GM23338 (cell line): ENCODE results near the gene PNMA5. TPM values are rescaled to one million over a fixed set of nuclear protein-coding genes. Genes with fewer than 3 reads are reported as not detected.
A peak's percentile ranks its signal among the peaks of the same experiment; 100 is the strongest.

Source experiments
- ATAC-seq: fragments of 200-7000 bp; cut with Tn5 transposase; 3 replicates; pipeline ENCODE4 v1.9.1; 2020
- DNase-seq: peaks from one replicate; pipeline ENCODE4 v3.0.0-alpha.2; 2015; ENCODE audit warnings: low spot score
- H2AFZ ChIP-seq: fragments of 200-600 bp; sonication (generic); 2 replicates; pipeline ENCODE4 v1.8.0; 2016; ENCODE audit warnings: antibody characterized with exemption, mild to moderate bottlenecking, moderate library complexity
- H3F3A ChIP-seq: fragments of 200-600 bp; sonication (generic); replicated peaks from 2 replicates; pipeline ENCODE4 v1.8.0; 2017; ENCODE audit warnings: antibody characterized with exemption, mixed run types, low read depth
- H3K27ac ChIP-seq: fragments of 200-600 bp; sonication (generic); 2 replicates; pipeline ENCODE4 v1.6.1; 2016; ENCODE audit warnings: low read depth
- H3K27me3 ChIP-seq: fragments of 200-600 bp; sonication (generic); 2 replicates; pipeline ENCODE4 v1.8.0; 2016; ENCODE audit warnings: mild to moderate bottlenecking, mixed run types, moderate library complexity; ENCODE audit not compliant: insufficient read depth
- H3K36me3 ChIP-seq: fragments of 200-600 bp; sonication (generic); 2 replicates; pipeline ENCODE4 v1.8.0; 2016; ENCODE audit warnings: mild to moderate bottlenecking; ENCODE audit not compliant: insufficient read depth
- H3K4me1 ChIP-seq: fragments of 200-600 bp; sonication (generic); 2 replicates; pipeline ENCODE4 v1.8.0; 2016; ENCODE audit warnings: mild to moderate bottlenecking, moderate library complexity; ENCODE audit not compliant: insufficient read depth
- H3K4me2 ChIP-seq: fragments of 200-600 bp; sonication (generic); 2 replicates; pipeline ENCODE4 v1.7.1; 2017; ENCODE audit warnings: mixed run types
- H3K4me3 ChIP-seq: fragments of 200-600 bp; sonication (generic); 2 replicates; pipeline ENCODE4 v1.6.1; 2016; ENCODE audit warnings: mixed run types
- H3K79me2 ChIP-seq: fragments of 200-600 bp; sonication (generic); replicated peaks from 2 replicates; pipeline ENCODE4 v1.8.0; 2017; ENCODE audit warnings: mild to moderate bottlenecking; ENCODE audit not compliant: insufficient read depth
- H3K9me2 ChIP-seq: fragments of 200-600 bp; sonication (generic); 2 replicates; pipeline ENCODE4 v1.8.0; 2017; ENCODE audit not compliant: insufficient read depth
- H4K20me1 ChIP-seq: fragments of 200-600 bp; sonication (generic); replicated peaks from 2 replicates; pipeline ENCODE4 v1.8.0; 2017; ENCODE audit warnings: mild to moderate bottlenecking; ENCODE audit not compliant: insufficient read depth
- H3K27ac Mint-ChIP-seq: 2 replicates; pipeline ENCODE4 v1.8.0; 2020; ENCODE audit warnings: inconsistent platforms, mild to moderate bottlenecking, moderate library complexity, mixed read lengths
- H3K27me3 Mint-ChIP-seq: 3 replicates; pipeline ENCODE4 v1.8.0; 2022; ENCODE audit warnings: low read depth, mild to moderate bottlenecking, moderate library complexity, mixed read lengths, inconsistent platforms; ENCODE audit not compliant: insufficient read depth, poor library complexity
- H3K36me3 Mint-ChIP-seq: 3 replicates; pipeline ENCODE4 v1.8.0; 2021; ENCODE audit warnings: low read depth, mild to moderate bottlenecking, inconsistent platforms, moderate library complexity, mixed read lengths
- H3K4me1 Mint-ChIP-seq: 3 replicates; pipeline ENCODE4 v1.8.0; 2020; ENCODE audit warnings: mild to moderate bottlenecking, inconsistent platforms, mixed read lengths
- H3K4me3 Mint-ChIP-seq: 3 replicates; pipeline ENCODE4 v1.8.0; 2021; ENCODE audit warnings: moderate library complexity, mild to moderate bottlenecking, inconsistent platforms, mixed read lengths
- H3K9me3 Mint-ChIP-seq: 3 replicates; pipeline ENCODE4 v1.8.0; 2020; ENCODE audit warnings: moderate library complexity, mild to moderate bottlenecking, inconsistent platforms, mixed read lengths
- CREB1 ChIP-seq: fragments of 250-450 bp; sonication (Bioruptor Pico); IDR thresholded peaks from 2 replicates; pipeline ENCODE4 v1.5.0; 2020; ENCODE audit warnings: low read depth, mild to moderate bottlenecking, moderate library complexity
- CTCF ChIP-seq, 2 experiments: fragments of 200-600 bp in 1 of 2; sonication (generic) in 1 of 2; conservative IDR thresholded peaks; 2 replicates each; pipeline versions ENCODE4 v1.5.1 to v1.6.1; 2016 to 2017; ENCODE audit warnings: antibody characterized with exemption in 2 of 2, low read depth in 2 of 2, mild to moderate bottlenecking in 2 of 2, moderate library complexity in 1 of 2
- EZH2 ChIP-seq: fragments of 200-600 bp; sonication (generic); IDR thresholded peaks from one replicate; pipeline ENCODE4 v1.8.0; 2017; ENCODE audit warnings: antibody characterized with exemption, mild to moderate bottlenecking, low read depth; ENCODE audit not compliant: unreplicated experiment
- EZH2phosphoT487 ChIP-seq: fragments of 200-600 bp; sonication (generic); IDR thresholded peaks from one replicate; pipeline ENCODE4 v1.8.1; 2018; ENCODE audit warnings: antibody characterized with exemption; ENCODE audit not compliant: unreplicated experiment
- JUNB ChIP-seq: IDR thresholded peaks from one replicate; pipeline ENCODE4 v1.6.1; 2016; ENCODE audit warnings: antibody characterized with exemption; ENCODE audit not compliant: unreplicated experiment
- NANOG ChIP-seq: IDR thresholded peaks from 2 replicates; pipeline ENCODE4 v1.6.1; 2016; ENCODE audit warnings: antibody characterized with exemption, borderline replicate concordance
- POLR2AphosphoS5 ChIP-seq: IDR thresholded peaks from 2 replicates; pipeline ENCODE4 v1.6.1; 2016; ENCODE audit warnings: antibody characterized with exemption, low read depth
- STAT1 ChIP-seq: IDR thresholded peaks from one replicate; pipeline ENCODE4 v1.6.1; 2016; ENCODE audit warnings: antibody characterized with exemption; ENCODE audit not compliant: unreplicated experiment
- ZNF114 ChIP-seq: fragments of 250-450 bp; sonication (Bioruptor Pico); IDR thresholded peaks from 2 replicates; pipeline ENCODE4 v1.5.0; 2020; ENCODE audit warnings: mild to moderate bottlenecking, moderate library complexity
- ZNF331 ChIP-seq: fragments of 250-450 bp; sonication (Bioruptor Pico); IDR thresholded peaks from 2 replicates; pipeline ENCODE4 v1.5.0; 2020; ENCODE audit warnings: low read depth, mild to moderate bottlenecking, moderate library complexity
- long read RNA-seq: library from polyadenylated mRNA; unstranded; transcript quantifications from one replicate; pipeline ENCODE4 v2.0.0, GENCODE V29; 2020; ENCODE audit not compliant: unreplicated experiment
- polyA plus RNA-seq: library from polyadenylated mRNA; unstranded; fragments of >200 nt; fragmentation: Nextera tagmentation; extraction: Ambion mirVana; gene quantifications from 2 replicates; pipeline ENCODE4 v1.2.1, GENCODE V29; 2016
- total RNA-seq: library from RNA; depleted of rRNA; stranded (reverse); fragments of >200 nt; shearing (Covaris generic); gene quantifications from 2 replicates; pipeline ENCODE4 v1.2.3, GENCODE V29; 2014; rRNA removed
- TF ChIP-seq, protein P1 (sequence below): IDR thresholded peaks from one replicate; pipeline ENCODE4 v1.6.1; 2018; ENCODE audit warnings: antibody characterized with exemption; ENCODE audit not compliant: unreplicated experiment
- TF ChIP-seq, protein P2 (sequence below): IDR thresholded peaks from 2 replicates; pipeline ENCODE4 v1.6.1; 2016; ENCODE audit warnings: antibody characterized with exemption
- TF ChIP-seq, protein P3 (sequence below): fragments of 250-450 bp; sonication (Bioruptor Pico); IDR thresholded peaks from 2 replicates; pipeline ENCODE4 v1.5.0; 2020; ENCODE audit warnings: mild to moderate bottlenecking, moderate library complexity

PNMA5 gene
- 0.49 and 0.62 TPM in 2 replicates for total RNA-seq
- polyA plus RNA-seq: 0.10 and 0.24 TPM in 2 replicates
- long read RNA-seq: 0 reads

DNA sequence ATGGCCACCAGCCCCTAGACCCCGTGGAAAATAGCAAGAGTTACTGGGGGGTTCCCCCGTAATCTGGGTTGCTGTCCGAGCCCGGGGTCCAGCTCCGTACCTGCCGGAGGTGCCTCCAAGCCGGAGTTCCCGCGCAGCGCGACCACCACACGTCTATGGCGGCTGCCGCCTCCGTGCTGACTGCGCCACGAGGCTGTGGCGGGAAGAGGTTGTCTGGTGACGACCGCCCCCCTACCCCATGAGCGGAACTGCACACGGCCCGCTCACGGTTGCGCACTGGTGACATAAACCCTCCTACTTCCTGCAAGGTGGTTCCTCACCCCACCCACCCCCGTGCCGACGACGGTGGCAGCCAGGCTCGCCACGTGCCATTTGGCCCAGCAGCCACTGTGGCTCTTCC is at the start of gene PNMA5:
TSS of gene PNMA5 (minus strand) at position 184 of the 400 bp plus-strand sequence. CDS start 2,518 bp downstream, outside the sequence.
- TF ChIP-seq EZH2phosphoT487 (no peak), NANOG (no peak), ZNF114 (no peak), POLR2AphosphoS5 (no peak), EZH2 (no peak), STAT1 (no peak), ZNF331 (CRISPR knock-in tag) (no peak), CTCF (conservative IDR thresholded peaks at IDR 0.05; ENCODE audit: low read depth in 2 of 2) (no peak), JUNB (no peak), CREB1 (CRISPR knock-in tag) (no peak)
- TF ChIP-seq, protein P1, sequence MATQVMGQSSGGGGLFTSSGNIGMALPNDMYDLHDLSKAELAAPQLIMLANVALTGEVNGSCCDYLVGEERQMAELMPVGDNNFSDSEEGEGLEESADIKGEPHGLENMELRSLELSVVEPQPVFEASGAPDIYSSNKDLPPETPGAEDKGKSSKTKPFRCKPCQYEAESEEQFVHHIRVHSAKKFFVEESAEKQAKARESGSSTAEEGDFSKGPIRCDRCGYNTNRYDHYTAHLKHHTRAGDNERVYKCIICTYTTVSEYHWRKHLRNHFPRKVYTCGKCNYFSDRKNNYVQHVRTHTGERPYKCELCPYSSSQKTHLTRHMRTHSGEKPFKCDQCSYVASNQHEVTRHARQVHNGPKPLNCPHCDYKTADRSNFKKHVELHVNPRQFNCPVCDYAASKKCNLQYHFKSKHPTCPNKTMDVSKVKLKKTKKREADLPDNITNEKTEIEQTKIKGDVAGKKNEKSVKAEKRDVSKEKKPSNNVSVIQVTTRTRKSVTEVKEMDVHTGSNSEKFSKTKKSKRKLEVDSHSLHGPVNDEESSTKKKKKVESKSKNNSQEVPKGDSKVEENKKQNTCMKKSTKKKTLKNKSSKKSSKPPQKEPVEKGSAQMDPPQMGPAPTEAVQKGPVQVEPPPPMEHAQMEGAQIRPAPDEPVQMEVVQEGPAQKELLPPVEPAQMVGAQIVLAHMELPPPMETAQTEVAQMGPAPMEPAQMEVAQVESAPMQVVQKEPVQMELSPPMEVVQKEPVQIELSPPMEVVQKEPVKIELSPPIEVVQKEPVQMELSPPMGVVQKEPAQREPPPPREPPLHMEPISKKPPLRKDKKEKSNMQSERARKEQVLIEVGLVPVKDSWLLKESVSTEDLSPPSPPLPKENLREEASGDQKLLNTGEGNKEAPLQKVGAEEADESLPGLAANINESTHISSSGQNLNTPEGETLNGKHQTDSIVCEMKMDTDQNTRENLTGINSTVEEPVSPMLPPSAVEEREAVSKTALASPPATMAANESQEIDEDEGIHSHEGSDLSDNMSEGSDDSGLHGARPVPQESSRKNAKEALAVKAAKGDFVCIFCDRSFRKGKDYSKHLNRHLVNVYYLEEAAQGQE: no peak
- TF ChIP-seq, protein P2, sequence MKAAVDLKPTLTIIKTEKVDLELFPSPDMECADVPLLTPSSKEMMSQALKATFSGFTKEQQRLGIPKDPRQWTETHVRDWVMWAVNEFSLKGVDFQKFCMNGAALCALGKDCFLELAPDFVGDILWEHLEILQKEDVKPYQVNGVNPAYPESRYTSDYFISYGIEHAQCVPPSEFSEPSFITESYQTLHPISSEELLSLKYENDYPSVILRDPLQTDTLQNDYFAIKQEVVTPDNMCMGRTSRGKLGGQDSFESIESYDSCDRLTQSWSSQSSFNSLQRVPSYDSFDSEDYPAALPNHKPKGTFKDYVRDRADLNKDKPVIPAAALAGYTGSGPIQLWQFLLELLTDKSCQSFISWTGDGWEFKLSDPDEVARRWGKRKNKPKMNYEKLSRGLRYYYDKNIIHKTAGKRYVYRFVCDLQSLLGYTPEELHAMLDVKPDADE: no peak
- TF ChIP-seq, protein P3, sequence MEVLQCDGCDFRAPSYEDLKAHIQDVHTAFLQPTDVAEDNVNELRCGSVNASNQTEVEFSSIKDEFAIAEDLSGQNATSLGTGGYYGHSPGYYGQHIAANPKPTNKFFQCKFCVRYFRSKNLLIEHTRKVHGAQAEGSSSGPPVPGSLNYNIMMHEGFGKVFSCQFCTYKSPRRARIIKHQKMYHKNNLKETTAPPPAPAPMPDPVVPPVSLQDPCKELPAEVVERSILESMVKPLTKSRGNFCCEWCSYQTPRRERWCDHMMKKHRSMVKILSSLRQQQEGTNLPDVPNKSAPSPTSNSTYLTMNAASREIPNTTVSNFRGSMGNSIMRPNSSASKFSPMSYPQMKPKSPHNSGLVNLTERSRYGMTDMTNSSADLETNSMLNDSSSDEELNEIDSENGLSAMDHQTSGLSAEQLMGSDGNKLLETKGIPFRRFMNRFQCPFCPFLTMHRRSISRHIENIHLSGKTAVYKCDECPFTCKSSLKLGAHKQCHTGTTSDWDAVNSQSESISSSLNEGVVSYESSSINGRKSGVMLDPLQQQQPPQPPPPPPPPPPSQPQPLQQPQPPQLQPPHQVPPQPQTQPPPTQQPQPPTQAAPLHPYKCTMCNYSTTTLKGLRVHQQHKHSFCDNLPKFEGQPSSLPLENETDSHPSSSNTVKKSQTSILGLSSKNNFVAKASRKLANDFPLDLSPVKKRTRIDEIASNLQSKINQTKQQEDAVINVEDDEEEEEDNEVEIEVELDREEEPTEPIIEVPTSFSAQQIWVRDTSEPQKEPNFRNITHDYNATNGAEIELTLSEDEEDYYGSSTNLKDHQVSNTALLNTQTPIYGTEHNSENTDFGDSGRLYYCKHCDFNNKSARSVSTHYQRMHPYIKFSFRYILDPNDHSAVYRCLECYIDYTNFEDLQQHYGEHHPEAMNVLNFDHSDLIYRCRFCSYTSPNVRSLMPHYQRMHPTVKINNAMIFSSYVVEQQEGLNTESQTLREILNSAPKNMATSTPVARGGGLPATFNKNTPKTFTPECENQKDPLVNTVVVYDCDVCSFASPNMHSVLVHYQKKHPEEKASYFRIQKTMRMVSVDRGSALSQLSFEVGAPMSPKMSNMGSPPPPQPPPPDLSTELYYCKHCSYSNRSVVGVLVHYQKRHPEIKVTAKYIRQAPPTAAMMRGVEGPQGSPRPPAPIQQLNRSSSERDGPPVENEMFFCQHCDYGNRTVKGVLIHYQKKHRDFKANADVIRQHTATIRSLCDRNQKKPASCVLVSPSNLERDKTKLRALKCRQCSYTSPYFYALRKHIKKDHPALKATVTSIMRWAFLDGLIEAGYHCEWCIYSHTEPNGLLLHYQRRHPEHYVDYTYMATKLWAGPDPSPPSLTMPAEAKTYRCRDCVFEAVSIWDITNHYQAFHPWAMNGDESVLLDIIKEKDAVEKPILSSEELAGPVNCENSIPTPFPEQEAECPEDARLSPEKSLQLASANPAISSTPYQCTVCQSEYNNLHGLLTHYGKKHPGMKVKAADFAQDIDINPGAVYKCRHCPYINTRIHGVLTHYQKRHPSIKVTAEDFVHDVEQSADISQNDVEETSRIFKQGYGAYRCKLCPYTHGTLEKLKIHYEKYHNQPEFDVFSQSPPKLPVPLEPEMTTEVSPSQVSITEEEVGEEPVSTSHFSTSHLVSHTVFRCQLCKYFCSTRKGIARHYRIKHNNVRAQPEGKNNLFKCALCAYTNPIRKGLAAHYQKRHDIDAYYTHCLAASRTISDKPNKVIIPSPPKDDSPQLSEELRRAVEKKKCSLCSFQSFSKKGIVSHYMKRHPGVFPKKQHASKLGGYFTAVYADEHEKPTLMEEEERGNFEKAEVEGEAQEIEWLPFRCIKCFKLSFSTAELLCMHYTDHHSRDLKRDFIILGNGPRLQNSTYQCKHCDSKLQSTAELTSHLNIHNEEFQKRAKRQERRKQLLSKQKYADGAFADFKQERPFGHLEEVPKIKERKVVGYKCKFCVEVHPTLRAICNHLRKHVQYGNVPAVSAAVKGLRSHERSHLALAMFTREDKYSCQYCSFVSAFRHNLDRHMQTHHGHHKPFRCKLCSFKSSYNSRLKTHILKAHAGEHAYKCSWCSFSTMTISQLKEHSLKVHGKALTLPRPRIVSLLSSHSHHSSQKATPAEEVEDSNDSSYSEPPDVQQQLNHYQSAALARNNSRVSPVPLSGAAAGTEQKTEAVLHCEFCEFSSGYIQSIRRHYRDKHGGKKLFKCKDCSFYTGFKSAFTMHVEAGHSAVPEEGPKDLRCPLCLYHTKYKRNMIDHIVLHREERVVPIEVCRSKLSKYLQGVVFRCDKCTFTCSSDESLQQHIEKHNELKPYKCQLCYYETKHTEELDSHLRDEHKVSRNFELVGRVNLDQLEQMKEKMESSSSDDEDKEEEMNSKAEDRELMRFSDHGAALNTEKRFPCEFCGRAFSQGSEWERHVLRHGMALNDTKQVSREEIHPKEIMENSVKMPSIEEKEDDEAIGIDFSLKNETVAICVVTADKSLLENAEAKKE (CRISPR knock-in tag): no peak
- H3K9me2 ChIP-seq: no peaks in the 10 kb centered on the region
- H3K27me3 ChIP-seq: no peaks in the 10 kb centered on the region
- Mint-ChIP-seq H3K27me3 (peaks cover 7% of the 10 kb centered on the region), H3K4me1 (peaks cover 3% of the 10 kb centered on the region), H3K36me3 (no peaks in the 10 kb centered on the region), H3K27ac (no peak within 1 kb of the TSS), H3K9me3 (no peaks in the 10 kb centered on the region; the same call in 2 of the 3 replicates), H3K4me3 (0 out of 3 replicates have a peak within 1 kb of the TSS, but pooled peaks have one; percentile 17)
- ATAC-seq: no peak
- H3K27ac ChIP-seq: no peak within 1 kb of the TSS
- no peaks in the 10 kb centered on the region for H3F3A ChIP-seq
- no peaks in the 10 kb centered on the region for H3K79me2 ChIP-seq
- no peaks in the 10 kb centered on the region for H3K36me3 ChIP-seq
- no peak within 1 kb of the TSS for H3K4me3 ChIP-seq
- no peaks in the 10 kb centered on the region for H3K4me1 ChIP-seq
- H4K20me1 ChIP-seq: no peaks in the 10 kb centered on the region
- DNase-seq: no peak
- H3K4me2 ChIP-seq: no peak within 1 kb of the TSS
- no peak within 1 kb of the TSS for H2AFZ ChIP-seq
